HepG2 (cell line): ENCODE results near the gene DNAJC4. TPM values are rescaled to one million over a fixed set of nuclear protein-coding genes. Genes with fewer than 3 reads are reported as not detected.

ENCODE experiments used
- DPF2 ChIP-seq: sonication (generic); formaldehyde crosslinking; IDR thresholded peaks from 2 replicates; pipeline ENCODE4 v1.4.0; 2020; ENCODE audit warnings: mild to moderate bottlenecking, low read depth, missing genetic modification reagents, borderline replicate concordance
- FOXP1 ChIP-seq, 2 experiments: fragments of 450-650 bp in 1 of 2; IDR thresholded peaks; 2 replicates each; pipeline ENCODE4 v1.6.1; 2017 to 2018; ENCODE audit warnings: antibody characterized with exemption in 1 of 2
- FOXP4 ChIP-seq: sonication (generic); formaldehyde crosslinking; IDR thresholded peaks from 2 replicates; pipeline ENCODE4 v1.4.0; 2020; ENCODE audit warnings: missing genetic modification reagents
- HDAC1 ChIP-seq: sonication (generic); formaldehyde crosslinking; IDR thresholded peaks from 2 replicates; pipeline ENCODE4 v1.5.1; 2020; ENCODE audit warnings: mild to moderate bottlenecking, missing genetic modification reagents
- HNF1B ChIP-seq: sonication (generic); formaldehyde crosslinking; IDR thresholded peaks from 2 replicates; pipeline ENCODE4 v1.5.1; 2020; ENCODE audit warnings: mild to moderate bottlenecking, moderate library complexity, missing genetic modification reagents
- HOXA5 ChIP-seq: sonication (generic); formaldehyde crosslinking; IDR thresholded peaks from 2 replicates; pipeline ENCODE4 v1.4.0; 2020; ENCODE audit warnings: missing genetic modification reagents
- NR1H2 ChIP-seq: sonication (generic); formaldehyde crosslinking; IDR thresholded peaks from 2 replicates; pipeline ENCODE4 v1.8.1; 2022; ENCODE audit warnings: low read depth, missing genetic modification reagents, borderline replicate concordance
- PREB ChIP-seq: sonication (generic); formaldehyde crosslinking; IDR thresholded peaks from 2 replicates; pipeline ENCODE4 v1.4.0; 2020; ENCODE audit warnings: missing genetic modification reagents
- SAP130 ChIP-seq: IDR thresholded peaks from 2 replicates; pipeline ENCODE4 v1.6.1; 2016; ENCODE audit warnings: low read depth
- SP4 ChIP-seq: sonication (generic); formaldehyde crosslinking; IDR thresholded peaks from 2 replicates; pipeline ENCODE4 v1.8.1; 2023; ENCODE audit warnings: mild to moderate bottlenecking, missing genetic modification reagents
- TBP ChIP-seq: sonication (generic); formaldehyde crosslinking; IDR thresholded peaks from 2 replicates; pipeline ENCODE4 v1.5.0; 2020; ENCODE audit warnings: missing genetic modification reagents
- TBX2 ChIP-seq: sonication (generic); formaldehyde crosslinking; IDR thresholded peaks from 2 replicates; pipeline ENCODE4 v1.5.0; 2020; ENCODE audit warnings: missing genetic modification reagents, mild to moderate bottlenecking, borderline replicate concordance
- ZFP36 ChIP-seq: fragments of 150-350 bp; IDR thresholded peaks from 2 replicates; pipeline ENCODE4 v1.6.1; 2018; ENCODE audit warnings: borderline replicate concordance, low read length, low read depth; ENCODE audit not compliant: partially characterized antibody
- ZFP37 ChIP-seq: sonication (generic); formaldehyde crosslinking; IDR thresholded peaks from 2 replicates; pipeline ENCODE4 v1.4.0; 2020; ENCODE audit warnings: missing genetic modification reagents, borderline replicate concordance
- ZNF142 ChIP-seq: sonication (generic); formaldehyde crosslinking; IDR thresholded peaks from 2 replicates; pipeline ENCODE4 v1.4.0; 2020; ENCODE audit warnings: missing genetic modification reagents
- ZNF44 ChIP-seq: sonication (generic); formaldehyde crosslinking; IDR thresholded peaks from 2 replicates; pipeline ENCODE4 v1.5.1; 2020; ENCODE audit warnings: mild to moderate bottlenecking, missing genetic modification reagents
- ZNF605 ChIP-seq: sonication (generic); formaldehyde crosslinking; IDR thresholded peaks from 2 replicates; pipeline ENCODE4 v1.8.0; 2022; ENCODE audit warnings: mild to moderate bottlenecking, missing genetic modification reagents
- polyA plus RNA-seq, 8 experiments: library from polyadenylated mRNA; depleted of rRNA in 3 of 8; stranded (reverse) in 7 of 8; unstranded in 1 of 8; fragments of >200 nt; fragmentation: Illumina TruSeq in 4 of 8; extraction: Trizol in 4 of 8; gene quantifications; 2 replicates each; pipeline versions ENCODE4 v1.2.1 to v1.2.3, GENCODE V29; 2011 to 2016; ENCODE audit warnings: low read depth in 4 of 8, missing spikeins in 1 of 8, mixed read lengths in 1 of 8; ENCODE audit not compliant: insufficient read depth in 1 of 8
- total RNA-seq, 5 experiments: library from RNA; depleted of rRNA; stranded (reverse); fragments of >200 nt; fragmentation: Illumina TruSeq; extraction: Trizol; gene quantifications; 2 replicates each; pipeline ENCODE4 v1.2.3, GENCODE V29; 2016; ENCODE audit warnings: low read depth in 1 of 5

DNAJC4 gene
- total and polyA plus RNA-seq, 2 of the 13 experiments (the other 11 are each of a cell fraction or from before 2014, with no cell fraction given), result 10.3 to 60.8 TPM

GRCh38 chr11:64218628-64219353 is 11.6 kb upstream of the DNAJC4 start (continued):
- TF ChIP-seq ZNF142 (no peak), DPF2 (CRISPR knock-in tag) (no peak), ZNF44 (CRISPR knock-in tag) (no peak), NR1H2 (no peak), SP4 (CRISPR knock-in tag) (no peak), HNF1B (CRISPR knock-in tag) (no peak), FOXP4 (CRISPR knock-in tag) (peak; percentile 68), ZNF605 (CRISPR knock-in tag) (no peak), ZFP37 (CRISPR knock-in tag) (no peak), ZFP36 (peak; percentile 90), TBP (CRISPR knock-in tag) (no peak), PREB (CRISPR knock-in tag) (no peak), SAP130 (CRISPR knock-in tag) (peak; percentile 45), HDAC1 (peak; percentile 36; the same call in 1 of the 2 replicates), HOXA5 (CRISPR knock-in tag) (no peak), TBX2 (peak; percentile 45; the same call in 1 of the 2 replicates), FOXP1 (IDR thresholded peaks at IDR 0.05) (no peak), FOXP1 (CRISPR knock-in tag; IDR thresholded peaks at IDR 0.05) (peak; percentile 91)
